Sigmoid colon (tissue), 7 donors: ENCODE measurements around the gene VEPH1. TPM values are rescaled to one million over a fixed set of nuclear protein-coding genes. Genes with fewer than 3 reads are reported as not detected.

ENCODE experiments used
- DNase-seq: peaks from one replicate; pipeline ENCODE4 v3.0.0-alpha.2; 2019
- H3K27ac ChIP-seq, 4 donors: fragments of 200-600 bp; sonication (generic); one replicate each; pipeline ENCODE4 v1.5.1; 2016 to 2019; ENCODE audit warnings: mild to moderate bottlenecking in 1 of 4
- H3K27me3 ChIP-seq, 3 donors: fragments of 200-600 bp; sonication (generic); one replicate each; pipeline ENCODE4 v1.5.1; 2019; ENCODE audit warnings: mild to moderate bottlenecking in 1 of 3
- H3K36me3 ChIP-seq, 4 donors: fragments of 200-600 bp; sonication (generic); one replicate each; pipeline ENCODE4 v1.5.1; 2016 to 2019
- H3K4me1 ChIP-seq, 4 donors: fragments of 200-600 bp; sonication (generic); one replicate each; pipeline ENCODE4 v1.5.1; 2017 to 2019
- H3K4me3 ChIP-seq, 4 donors: fragments of 200-600 bp; sonication (generic); one replicate each; pipeline ENCODE4 v1.5.1; 2017 to 2019; ENCODE audit warnings: mild to moderate bottlenecking in 2 of 4, moderate library complexity in 1 of 4
- H3K9me3 ChIP-seq, 4 donors: fragments of 200-600 bp in 3 of 4; sonication (generic) in 3 of 4; one replicate each; pipeline versions ENCODE4 v1.5.1 to v1.6.1; 2013 to 2019
- CTCF ChIP-seq, 4 experiments: fragments of 450-650 bp in 3 of 4; fragments of 200-600 bp in 1 of 4; IDR thresholded peaks; one replicate each; pipeline ENCODE4 v1.5.1; 2016 to 2019; ENCODE audit warnings: antibody characterized with exemption in 4 of 4, mild to moderate bottlenecking in 3 of 4, moderate library complexity in 2 of 4
- EP300 ChIP-seq, 4 donors: sonication (generic); formaldehyde crosslinking; IDR thresholded peaks; one replicate each; pipeline ENCODE4 v1.6.1; 2017; ENCODE audit warnings: antibody characterized with exemption in 4 of 4
- POLR2A ChIP-seq, 2 donors: fragments of 450-650 bp; IDR thresholded peaks; one replicate each; pipeline ENCODE4 v1.6.1; 2016; ENCODE audit warnings: antibody characterized with exemption in 2 of 2, mild to moderate bottlenecking in 2 of 2, moderate library complexity in 2 of 2
- POLR2AphosphoS5 ChIP-seq, 4 donors: sonication (generic); formaldehyde crosslinking; IDR thresholded peaks; one replicate each; pipeline ENCODE4 v1.6.1; 2017; ENCODE audit warnings: antibody characterized with exemption in 4 of 4
- WGBS, 2 donors: extraction: QIAGEN DNeasy Blood & Tissue Kit; methylation state at CpG; one replicate each; pipeline ENCODE4 v1.1.7; 2013; 5-methylcytosine and 5-hydroxymethylcytosine counted together
- intact Hi-C: fragments of 100-400 bp; cut with DNase I; formaldehyde crosslinking; loops from one replicate; pipeline ENCODE4 v1.15.1; 2023
- polyA plus RNA-seq, 3 donors: library from polyadenylated mRNA; stranded (reverse); fragments of 200-250 nt; gene quantifications; one replicate each; pipeline ENCODE4 v1.2.3, GENCODE V29; 2013
- total RNA-seq, 4 donors: library from RNA; depleted of rRNA; stranded (reverse); fragments of >200 nt; gene quantifications; one replicate each; pipeline ENCODE4 v1.1.0, GENCODE V29; 2016
- donor health status: healthy with polysubstance abuse.
- donor health status: Bipolar disorder and iron deficiency.
- donor health status: healthy.

VEPH1 gene
- total and polyA plus RNA-seq, 7 donors: 0.14 to 1.8 (median 0.87) TPM; not detected in 1

- H3K27ac ChIP-seq: no peak overlapping the region
- H3K4me3 ChIP-seq: no peak overlapping the region
- no peaks in the 10 kb centered on the region for H3K4me1 ChIP-seq
- no peaks in the 10 kb centered on the region for H3K36me3 ChIP-seq
- 70 to 84% methylated on average over 5 of the region's 5 CpGs for WGBS, 2 donors
- no peaks in the 10 kb centered on the region for H3K27me3 ChIP-seq
- TF ChIP-seq POLR2AphosphoS5 (IDR thresholded peaks at IDR 0.05): no peak
- TF ChIP-seq POLR2A (IDR thresholded peaks at IDR 0.05): no peak
- no peak for TF ChIP-seq CTCF (IDR thresholded peaks at IDR 0.05)
- no peak for TF ChIP-seq EP300 (IDR thresholded peaks at IDR 0.05)
- H3K9me3 ChIP-seq: no peaks in the 10 kb centered on the region
- no peak for DNase-seq
- intact Hi-C loops: no loop called here
These were observed 126.5 kb downstream of the VEPH1 start for GRCh38 chr3:157376603-157377300.

GRCh38 chr3:157375342-157375986 lies 127.8 kb downstream of the VEPH1 start:
- no peaks in the 10 kb centered on the region for H3K4me1 ChIP-seq
- H3K9me3 ChIP-seq: no peaks in the 10 kb centered on the region
- TF ChIP-seq POLR2AphosphoS5 (IDR thresholded peaks at IDR 0.05) (no peak), CTCF (IDR thresholded peaks at IDR 0.05) (no peak), EP300 (IDR thresholded peaks at IDR 0.05) (no peak), POLR2A (IDR thresholded peaks at IDR 0.05) (no peak)
- H3K27ac ChIP-seq: no peak overlapping the region
- no peak overlapping the region for H3K4me3 ChIP-seq
- DNase-seq: no peak
- intact Hi-C loops: no loop called here
- 72 to 76% methylated on average over 4 of the region's 4 CpGs for WGBS, 2 donors
- H3K27me3 ChIP-seq: no peaks in the 10 kb centered on the region
- no peaks in the 10 kb centered on the region for H3K36me3 ChIP-seq

- no peak for DNase-seq
- intact Hi-C loops: no loop called here
- no peaks in the 10 kb centered on the region for H3K36me3 ChIP-seq
- no peaks in the 10 kb centered on the region for H3K4me1 ChIP-seq
- no peak overlapping the region for H3K27ac ChIP-seq
- 95 to 97% methylated on average over 3 of the region's 3 CpGs for WGBS, 2 donors
- H3K4me3 ChIP-seq: no peak overlapping the region
- H3K9me3 ChIP-seq: no peaks in the 10 kb centered on the region
- TF ChIP-seq EP300 (IDR thresholded peaks at IDR 0.05) (no peak), POLR2AphosphoS5 (IDR thresholded peaks at IDR 0.05) (no peak)
- H3K27me3 ChIP-seq: no peaks in the 10 kb centered on the region
These were observed 128.3 kb downstream of the VEPH1 start for GRCh38 chr3:157374933-157375332.

GRCh38 chr3:157373783-157374182 lies 129.4 kb downstream of the VEPH1 start:
- H3K4me3 ChIP-seq: no peak overlapping the region
- H3K27ac ChIP-seq: no peak overlapping the region
- no peaks in the 10 kb centered on the region for H3K4me1 ChIP-seq
- intact Hi-C loops: no loop called here
- no peaks in the 10 kb centered on the region for H3K9me3 ChIP-seq
- DNase-seq: no peak
- WGBS, 2 donors: 86 to 89% methylated on average over 6 of the region's 6 CpGs
- no peaks in the 10 kb centered on the region for H3K36me3 ChIP-seq
- TF ChIP-seq EP300 (IDR thresholded peaks at IDR 0.05): no peak
- TF ChIP-seq POLR2A (IDR thresholded peaks at IDR 0.05): no peak
- no peak for TF ChIP-seq POLR2AphosphoS5 (IDR thresholded peaks at IDR 0.05)
- no peak for TF ChIP-seq CTCF (IDR thresholded peaks at IDR 0.05)
- no peaks in the 10 kb centered on the region for H3K27me3 ChIP-seq

GRCh38 chr3:157370867-157371266 lies 132.3 kb downstream of the VEPH1 start:
- Histone ChIP-seq H3K27ac (no peak overlapping the region), H3K4me1 (no peaks in the 10 kb centered on the region), H3K36me3 (no peaks in the 10 kb centered on the region), H3K9me3 (no peaks in the 10 kb centered on the region), H3K27me3 (no peaks in the 10 kb centered on the region), H3K4me3 (no peak overlapping the region)
- no peak for DNase-seq
- TF ChIP-seq EP300 (IDR thresholded peaks at IDR 0.05) (no peak), POLR2AphosphoS5 (IDR thresholded peaks at IDR 0.05) (no peak), CTCF (IDR thresholded peaks at IDR 0.05) (no peak), POLR2A (IDR thresholded peaks at IDR 0.05) (no peak)
- 48 to 96% methylated on average over 2 of the region's 2 CpGs for WGBS, 2 donors
- intact Hi-C loops: no loop called here
